ENCODE data around the gene MINAR2. TPM values are rescaled to one million over a fixed set of nuclear protein-coding genes. Genes with fewer than 3 reads are reported as not detected.

MINAR2 gene
- total RNA-seq, 1 donor from 2014 or later = not detected

GRCh38 chr5:129745997-129746396, 1.9 kb upstream of the MINAR2 start:
- Histone ChIP-seq H3K4me1 (no peaks in the 10 kb centered on the region), H3K27ac (replicated peaks) (no peak overlapping the region), H3K9me3 (replicated peaks) (no peaks in the 10 kb centered on the region), H3K27me3 (ENCODE audit: low read depth) (no peaks in the 10 kb centered on the region), H3K4me3 (no peak overlapping the region), H3K36me3 (no peaks in the 10 kb centered on the region)
- intact Hi-C loops (cut with micrococcal nuclease) = no loop called here
- DNase-seq = no peak
- TF ChIP-seq CTCF (IDR thresholded peaks at IDR 0.05; ENCODE audit: borderline replicate concordance) = no peak

- Histone ChIP-seq H3K9me3 (replicated peaks) (no peaks in the 10 kb centered on the region), H3K36me3 (no peaks in the 10 kb centered on the region), H3K4me1 (no peaks in the 10 kb centered on the region), H3K4me3 (no peak overlapping the region), H3K27me3 (ENCODE audit: low read depth) (no peaks in the 10 kb centered on the region), H3K27ac (replicated peaks) (no peak overlapping the region)
- TF ChIP-seq CTCF (IDR thresholded peaks at IDR 0.05; ENCODE audit: borderline replicate concordance) = no peak
- intact Hi-C loops (cut with micrococcal nuclease) = no loop called here
- no peak for DNase-seq
These were observed 1.0 kb upstream of the MINAR2 start for GRCh38 chr5:129746876-129747275.

- H3K36me3 ChIP-seq = no peaks in the 10 kb centered on the region
- H3K4me1 ChIP-seq = no peaks in the 10 kb centered on the region
- no peak for TF ChIP-seq CTCF (IDR thresholded peaks at IDR 0.05; ENCODE audit: borderline replicate concordance)
- no peak overlapping the region for H3K27ac ChIP-seq (replicated peaks)
- H3K9me3 ChIP-seq (replicated peaks) = no peaks in the 10 kb centered on the region
- H3K27me3 ChIP-seq (ENCODE audit: low read depth) = no peaks in the 10 kb centered on the region
- intact Hi-C loops (cut with micrococcal nuclease) = no loop called here
- H3K4me3 ChIP-seq = no peak overlapping the region
- DNase-seq = no peak
These were observed 1.3 kb downstream of the MINAR2 start for GRCh38 chr5:129748913-129749880.

- H3K9me3 ChIP-seq (replicated peaks) = peaks cover 5% of the 10 kb centered on the region
- no peaks in the 10 kb centered on the region for H3K4me1 ChIP-seq
- H3K27ac ChIP-seq (replicated peaks) = no peak overlapping the region
- no peak for DNase-seq
- H3K27me3 ChIP-seq (ENCODE audit: low read depth) = peaks cover 12% of the 10 kb centered on the region
- no peak overlapping the region for H3K4me3 ChIP-seq
- H3K36me3 ChIP-seq = no peaks in the 10 kb centered on the region
- no peak for TF ChIP-seq CTCF (IDR thresholded peaks at IDR 0.05; ENCODE audit: borderline replicate concordance)
- intact Hi-C loops (cut with micrococcal nuclease) = loop anchor here (10.0 kb wide), 2 partner anchors 586 to 856 kb away; no protein-coding TSS in a partner anchor
These were observed 12.9 kb downstream of the MINAR2 start for GRCh38 chr5:129760636-129761325.

GRCh38 chr5:129763651-129764050, 15.8 kb downstream of the MINAR2 start:
- no peak for TF ChIP-seq CTCF (IDR thresholded peaks at IDR 0.05; ENCODE audit: borderline replicate concordance)

More at GRCh38 chr5:129763651-129764050, 15.8 kb downstream of the MINAR2 start:
- Histone ChIP-seq H3K36me3 (no peaks in the 10 kb centered on the region), H3K27me3 (ENCODE audit: low read depth) (no peaks in the 10 kb centered on the region), H3K4me1 (no peaks in the 10 kb centered on the region), H3K4me3 (no peak overlapping the region), H3K27ac (replicated peaks) (no peak overlapping the region), H3K9me3 (replicated peaks) (no peaks in the 10 kb centered on the region)
- DNase-seq = no peak
- intact Hi-C loops (cut with micrococcal nuclease) = loop anchor here (10.0 kb wide), 2 partner anchors 589 to 859 kb away; no protein-coding TSS in a partner anchor
